BE2C (cell line): Measurements from ENCODE around the gene IL1RAPL2.

Experiments
- DNase-seq: peaks from one replicate; pipeline ENCODE4 v3.0.0-alpha.2; 2020
- H3K27me3 ChIP-seq: fragments of 250-450 bp; sonication (Bioruptor Pico); 2 replicates; pipeline ENCODE4 v1.5.1; 2020; ENCODE audit warnings: mild to moderate bottlenecking
- H3K36me3 ChIP-seq: fragments of 250-450 bp; sonication (Bioruptor Pico); 2 replicates; pipeline ENCODE4 v1.5.1; 2020; ENCODE audit warnings: mild to moderate bottlenecking
- H3K4me1 ChIP-seq: fragments of 250-450 bp; sonication (Bioruptor Pico); 2 replicates; pipeline ENCODE4 v1.5.1; 2020
- H3K4me3 ChIP-seq: 2 replicates; pipeline ENCODE4 v1.5.1; 2011; ENCODE audit warnings: low read depth, low read length
- H3K9me3 ChIP-seq: fragments of 250-450 bp; sonication (Bioruptor Pico); 2 replicates; pipeline ENCODE4 v1.5.1; 2020
- CTCF ChIP-seq: IDR thresholded peaks from 2 replicates; pipeline ENCODE4 v1.5.1; 2012; ENCODE audit warnings: mild to moderate bottlenecking, low read depth, low read length

Gene IL1RAPL2

GRCh38 chrX:104712515-104712914, 146.5 kb downstream of the IL1RAPL2 start:
- no peak for DNase-seq
- H3K27me3 ChIP-seq = no peaks in the 10 kb centered on the region
- H3K4me1 ChIP-seq = no peaks in the 10 kb centered on the region
- TF ChIP-seq CTCF = no peak
- no peak overlapping the region for H3K4me3 ChIP-seq
- H3K9me3 ChIP-seq = no peaks in the 10 kb centered on the region
- H3K36me3 ChIP-seq = no peaks in the 10 kb centered on the region

- no peaks in the 10 kb centered on the region for H3K36me3 ChIP-seq
- no peak overlapping the region for H3K4me3 ChIP-seq
- TF ChIP-seq CTCF = no peak
- no peak for DNase-seq
- H3K4me1 ChIP-seq = no peaks in the 10 kb centered on the region
- H3K27me3 ChIP-seq = no peaks in the 10 kb centered on the region
- H3K9me3 ChIP-seq = no peaks in the 10 kb centered on the region
Observed at GRCh38 chrX:104721854-104722253, 155.9 kb downstream of the IL1RAPL2 start.

- Histone ChIP-seq H3K4me3 (no peak overlapping the region), H3K36me3 (no peaks in the 10 kb centered on the region), H3K4me1 (no peaks in the 10 kb centered on the region), H3K9me3 (no peaks in the 10 kb centered on the region), H3K27me3 (no peaks in the 10 kb centered on the region)
- DNase-seq = no peak
- no peak for TF ChIP-seq CTCF
Observed at GRCh38 chrX:104728456-104728855, 162.5 kb downstream of the IL1RAPL2 start.

GRCh38 chrX:104742355-104742754, 176.4 kb downstream of the IL1RAPL2 start:
- Histone ChIP-seq H3K4me1 (no peaks in the 10 kb centered on the region), H3K27me3 (no peaks in the 10 kb centered on the region), H3K4me3 (no peak overlapping the region), H3K9me3 (no peaks in the 10 kb centered on the region), H3K36me3 (no peaks in the 10 kb centered on the region)
- no peak for DNase-seq
- no peak for TF ChIP-seq CTCF

- H3K4me1 ChIP-seq = no peaks in the 10 kb centered on the region
- no peaks in the 10 kb centered on the region for H3K27me3 ChIP-seq
- TF ChIP-seq CTCF = no peak
- DNase-seq = no peak
- no peak overlapping the region for H3K4me3 ChIP-seq
- no peaks in the 10 kb centered on the region for H3K36me3 ChIP-seq
- H3K9me3 ChIP-seq = no peaks in the 10 kb centered on the region
Observed at GRCh38 chrX:104745152-104745551, 179.2 kb downstream of the IL1RAPL2 start.

- DNase-seq = no peak
Observed at GRCh38 chrX:104749951-104750610, 184.1 kb downstream of the IL1RAPL2 start.

More at GRCh38 chrX:104749951-104750610, 184.1 kb downstream of the IL1RAPL2 start:
- Histone ChIP-seq H3K36me3 (no peaks in the 10 kb centered on the region), H3K27me3 (no peaks in the 10 kb centered on the region), H3K4me3 (no peak overlapping the region), H3K9me3 (no peaks in the 10 kb centered on the region), H3K4me1 (no peaks in the 10 kb centered on the region)
- no peak for TF ChIP-seq CTCF
